Measurements from ENCODE around the gene MMRN1. TPM values are rescaled to one million over a fixed set of nuclear protein-coding genes. Genes with fewer than 3 reads are reported as not detected.
A peak's percentile ranks its signal among the peaks of the same experiment; 100 is the strongest.

MMRN1 gene
- total RNA-seq, 1 donor = not detected

GRCh38 chr4:89928838-89929237 lies 34.2 kb downstream of the MMRN1 start:
- DNase-seq (ENCODE audit: low read depth) = no peak
- H3K4me3 ChIP-seq (ENCODE audit: low read depth, low read length) = no peak overlapping the region
- no peak for TF ChIP-seq CTCF (IDR thresholded peaks at IDR 0.05; ENCODE audit: insufficient read depth, low read depth, low read length)

GRCh38 chr4:89929425-89930159 lies 34.9 kb downstream of the MMRN1 start:
- no peak for TF ChIP-seq CTCF (IDR thresholded peaks at IDR 0.05; ENCODE audit: insufficient read depth, low read depth, low read length)
- DNase-seq (ENCODE audit: low read depth) = no peak
- no peak overlapping the region for H3K4me3 ChIP-seq (ENCODE audit: low read depth, low read length)

- no peak for DNase-seq (ENCODE audit: low read depth)
- TF ChIP-seq CTCF (IDR thresholded peaks at IDR 0.05; ENCODE audit: insufficient read depth, low read depth, low read length) = no peak
These were observed 44.9 kb downstream of the MMRN1 start for GRCh38 chr4:89939546-89939945.

GRCh38 chr4:89939994-89940393 lies 45.3 kb downstream of the MMRN1 start:
- no peak overlapping the region for H3K4me3 ChIP-seq (ENCODE audit: low read depth, low read length)
- TF ChIP-seq CTCF (IDR thresholded peaks at IDR 0.05; ENCODE audit: insufficient read depth, low read depth, low read length) = no peak
- peak; percentile 10 for DNase-seq (ENCODE audit: low read depth)

More at GRCh38 chr4:89939546-89939945, 44.9 kb downstream of the MMRN1 start:
- H3K4me3 ChIP-seq (ENCODE audit: low read depth, low read length) = no peak overlapping the region

GRCh38 chr4:89942811-89943210 lies 48.2 kb downstream of the MMRN1 start:
- H3K4me3 ChIP-seq (ENCODE audit: low read depth, low read length) = no peak overlapping the region
- no peak for TF ChIP-seq CTCF (IDR thresholded peaks at IDR 0.05; ENCODE audit: insufficient read depth, low read depth, low read length)
- no peak for DNase-seq (ENCODE audit: low read depth)

GRCh38 chr4:89949782-89950387 lies 55.2 kb downstream of the MMRN1 start:
- TF ChIP-seq CTCF (IDR thresholded peaks at IDR 0.05; ENCODE audit: insufficient read depth, low read depth, low read length) = peak; percentile 11
- H3K4me3 ChIP-seq (ENCODE audit: low read depth, low read length) = no peak overlapping the region
- DNase-seq (ENCODE audit: low read depth) = no peak
